HG03196 (cell line): ENCODE results near the gene MAP1LC3B2.

Experiments used
- ATAC-seq: cut with Tn5 transposase; IDR thresholded peaks from one replicate; pipeline ENCODE4 v1.9.1; 2021; ENCODE audit not compliant: unreplicated experiment

MAP1LC3B2 gene

GRCh38 chr12:116537101-116537904, 21.9 kb upstream of the MAP1LC3B2 start:
- ATAC-seq = peak; percentile 30

GRCh38 chr12:116538076-116538591, 21.0 kb upstream of the MAP1LC3B2 start:
- peak; percentile 53 for ATAC-seq

DNA sequence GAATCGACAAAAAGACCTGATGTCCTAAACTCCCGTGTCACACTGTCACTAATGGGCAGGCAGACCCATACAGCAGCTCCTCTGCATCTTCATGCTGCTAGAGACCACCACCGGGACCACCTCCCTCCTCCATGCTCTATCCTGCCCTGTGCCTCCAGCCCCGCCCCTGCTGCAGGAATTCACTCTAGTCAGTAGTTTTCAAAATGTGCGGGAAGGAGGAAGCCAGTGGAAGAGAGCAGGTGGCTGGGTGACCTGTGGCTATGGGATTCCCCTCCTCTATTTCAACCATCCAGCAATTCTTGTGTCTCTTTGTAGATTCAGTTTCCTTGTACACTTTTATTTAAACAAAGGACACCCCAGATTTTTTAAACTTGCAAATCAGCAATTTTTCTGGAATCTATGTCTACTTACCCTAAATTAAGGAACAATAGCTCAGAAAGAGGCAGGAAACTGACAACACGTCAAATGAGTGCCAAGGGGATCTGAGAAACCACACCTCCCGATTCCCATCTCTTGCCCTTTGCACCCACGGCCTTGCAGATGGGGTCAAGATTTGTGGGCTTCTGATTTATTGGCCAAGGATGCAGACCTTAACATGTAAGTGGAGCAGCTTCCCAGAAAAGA, 20.4 kb upstream of the MAP1LC3B2 start:
- ATAC-seq = no peak

DNA sequence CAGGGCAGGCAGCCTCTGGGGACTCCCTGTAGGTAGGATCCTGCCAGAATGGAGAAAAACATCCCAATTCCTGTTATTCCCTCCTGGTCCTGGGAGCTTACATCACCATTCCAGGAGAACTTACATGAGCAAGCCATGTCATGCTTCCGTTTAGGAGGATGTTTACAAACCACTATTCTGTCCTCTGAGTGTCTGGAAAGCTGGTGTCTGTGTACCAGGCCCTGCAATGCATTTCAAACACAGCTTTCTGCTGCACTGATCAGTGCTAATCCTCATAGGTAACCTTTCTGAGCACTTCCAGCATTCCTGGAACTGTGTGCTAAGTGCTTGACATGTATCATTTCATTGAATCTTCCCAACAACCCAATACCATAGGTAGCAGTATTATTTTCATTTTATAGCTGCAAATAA, 19.8 kb upstream of the MAP1LC3B2 start:
- ATAC-seq = no peak

DNA sequence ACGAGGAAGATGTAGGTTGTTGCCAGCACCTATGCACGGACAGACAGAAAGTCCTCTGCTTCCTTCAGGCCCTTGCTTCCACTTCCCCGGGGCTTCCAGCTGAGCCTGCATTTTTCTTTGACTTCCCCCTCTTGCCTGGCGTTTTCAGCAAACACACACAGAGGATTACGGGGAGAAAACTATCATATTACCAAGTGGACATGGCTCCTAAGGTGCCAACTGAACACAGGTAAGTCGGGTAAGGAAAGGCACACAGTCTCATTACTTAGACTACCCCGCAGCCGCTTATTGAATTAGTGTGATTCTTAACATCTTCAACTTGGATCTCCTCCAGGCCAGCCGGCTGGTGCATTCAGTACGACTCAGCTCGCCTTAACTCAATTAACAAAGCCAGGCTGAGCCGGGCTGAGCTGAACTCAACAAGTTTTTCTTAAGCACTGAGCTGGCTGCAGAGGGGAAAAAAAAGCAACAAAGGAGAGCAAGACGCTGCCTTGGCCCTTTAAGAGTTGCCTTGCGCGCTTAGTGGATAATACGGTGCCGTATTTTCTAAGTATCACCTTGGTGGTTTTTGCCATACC, 19.2 kb upstream of the MAP1LC3B2 start:
- ATAC-seq = no peak

- ATAC-seq = no peak
Observed at GRCh38 chr12:116540622-116541152, 18.5 kb upstream of the MAP1LC3B2 start.

DNA sequence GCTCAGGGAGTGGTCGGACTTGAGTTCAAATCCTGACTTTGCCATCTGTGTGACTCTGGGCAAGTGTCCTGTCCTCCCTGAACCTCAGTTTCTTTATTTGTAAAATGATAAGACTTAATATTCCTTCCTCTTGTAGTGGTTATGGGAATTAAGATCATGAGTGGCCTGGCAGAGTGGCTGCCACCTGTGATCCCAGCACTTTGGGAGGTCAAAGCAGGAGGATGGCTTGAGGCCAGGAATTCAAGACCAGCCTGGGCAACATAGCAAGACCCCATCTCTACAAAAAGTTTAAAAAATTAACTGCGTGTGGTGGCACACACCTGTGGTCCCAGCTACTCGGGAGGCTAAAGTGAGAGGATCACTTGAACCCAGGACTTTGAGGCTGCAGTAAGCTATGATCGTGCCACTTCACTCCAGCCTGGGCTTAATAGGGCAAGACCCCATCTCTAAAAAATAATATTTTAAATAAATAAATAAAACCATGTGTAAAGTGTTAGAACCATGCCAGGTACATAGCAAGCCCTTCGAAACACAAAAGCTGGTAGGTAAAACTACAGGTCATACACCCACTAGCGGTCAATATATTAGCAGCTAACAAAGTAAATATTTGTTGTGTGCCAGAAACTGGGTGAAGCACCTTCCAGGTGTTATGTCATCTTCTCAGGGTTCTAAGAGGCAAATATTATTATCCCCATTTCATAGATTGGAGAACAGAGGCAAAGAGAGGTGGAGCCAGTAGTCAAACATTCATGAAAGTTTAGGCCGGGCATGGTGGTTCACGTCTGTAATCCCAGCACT, 17.4 kb upstream of the MAP1LC3B2 start:
- ATAC-seq = no peak

GRCh38 chr12:116542345-116542956, 16.7 kb upstream of the MAP1LC3B2 start:
- ATAC-seq = no peak

- no peak for ATAC-seq
Observed at GRCh38 chr12:116544656-116545055, 14.5 kb upstream of the MAP1LC3B2 start.

DNA sequence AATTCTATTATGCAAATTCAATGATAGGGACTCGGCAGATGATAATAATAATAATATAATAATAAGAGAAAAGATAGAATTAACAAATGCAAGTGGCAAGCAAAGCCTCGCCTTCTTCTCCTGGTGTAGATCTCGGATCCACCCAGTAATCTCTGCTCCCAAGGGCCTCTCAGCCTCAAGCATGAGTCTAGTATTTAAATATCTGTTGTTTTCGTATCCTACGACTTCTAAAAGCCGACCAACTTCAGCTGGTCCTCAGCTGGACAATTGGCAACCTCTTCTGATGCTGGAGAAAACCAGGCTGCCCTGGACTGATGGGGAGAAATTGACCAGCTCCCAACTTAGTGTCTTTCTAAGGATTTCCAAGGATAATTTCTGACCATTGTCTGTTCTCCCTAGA, 14.0 kb upstream of the MAP1LC3B2 start:
- ATAC-seq = no peak

GRCh38 chr12:116545936-116546335, 13.2 kb upstream of the MAP1LC3B2 start:
- no peak for ATAC-seq

DNA sequence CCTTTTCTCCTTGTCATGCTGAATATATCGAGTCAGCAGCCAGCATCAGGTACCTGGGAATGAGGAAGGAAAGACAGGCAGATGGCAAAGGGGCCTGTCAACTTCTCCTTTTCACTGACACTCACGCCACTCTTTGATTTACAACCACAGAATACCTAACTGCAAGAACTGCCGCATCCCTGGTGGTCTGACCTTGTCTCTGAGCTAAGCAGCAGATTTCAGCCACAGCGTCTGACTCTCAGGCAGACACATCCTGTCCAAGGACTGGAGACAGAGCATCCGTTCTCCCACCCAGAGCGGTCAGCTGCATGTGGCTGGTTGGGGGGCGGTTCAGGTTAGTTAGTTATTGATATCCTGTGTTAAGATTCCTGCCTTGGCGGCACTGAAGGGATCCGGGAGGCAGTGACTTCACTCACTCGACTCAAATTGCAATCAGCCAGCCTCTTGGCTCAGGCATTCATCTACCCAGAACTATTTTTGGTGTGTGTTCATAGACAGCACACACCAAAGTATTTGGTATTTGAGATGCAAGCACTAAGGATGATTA, 11.2 kb upstream of the MAP1LC3B2 start:
- peak; percentile 90 for ATAC-seq

GRCh38 chr12:116549993-116550392, 9.2 kb upstream of the MAP1LC3B2 start:
- ATAC-seq = no peak

DNA sequence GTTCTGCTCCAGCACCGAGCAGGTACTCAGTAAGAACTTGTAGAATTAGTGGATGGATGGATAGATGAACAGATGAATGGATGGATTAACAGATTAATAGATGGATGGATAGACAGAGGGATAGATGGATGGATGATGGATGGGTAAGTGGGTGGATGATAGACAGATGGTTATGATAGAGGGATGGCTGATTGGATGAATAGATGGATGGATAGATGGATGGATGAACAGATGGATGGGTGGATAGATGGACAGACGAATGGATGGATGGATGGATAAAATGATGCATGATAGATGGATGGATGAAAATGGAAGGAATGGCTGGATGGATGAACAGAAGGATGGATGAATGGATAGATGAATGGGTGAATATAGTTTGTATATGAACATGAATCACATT, 8.0 kb upstream of the MAP1LC3B2 start:
- ATAC-seq = no peak

DNA sequence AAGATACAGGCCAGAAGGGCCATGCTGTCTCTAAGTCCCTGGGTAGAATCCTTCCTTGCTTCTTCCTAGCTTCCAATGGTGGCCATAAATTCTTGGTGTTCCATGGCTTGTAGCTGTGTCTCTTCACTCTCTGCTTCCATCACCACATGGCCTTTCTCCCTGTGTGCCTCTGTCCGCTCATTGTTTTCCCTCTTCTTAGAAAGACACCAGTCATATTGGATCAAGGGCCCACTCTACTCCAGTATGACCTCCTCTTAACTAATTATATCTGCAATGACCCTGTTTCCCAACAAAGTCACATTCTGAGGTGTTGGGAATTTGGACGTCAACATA, 7.6 kb upstream of the MAP1LC3B2 start:
- no peak for ATAC-seq

- ATAC-seq = no peak
Observed at GRCh38 chr12:116551952-116552772, 7.0 kb upstream of the MAP1LC3B2 start.

DNA sequence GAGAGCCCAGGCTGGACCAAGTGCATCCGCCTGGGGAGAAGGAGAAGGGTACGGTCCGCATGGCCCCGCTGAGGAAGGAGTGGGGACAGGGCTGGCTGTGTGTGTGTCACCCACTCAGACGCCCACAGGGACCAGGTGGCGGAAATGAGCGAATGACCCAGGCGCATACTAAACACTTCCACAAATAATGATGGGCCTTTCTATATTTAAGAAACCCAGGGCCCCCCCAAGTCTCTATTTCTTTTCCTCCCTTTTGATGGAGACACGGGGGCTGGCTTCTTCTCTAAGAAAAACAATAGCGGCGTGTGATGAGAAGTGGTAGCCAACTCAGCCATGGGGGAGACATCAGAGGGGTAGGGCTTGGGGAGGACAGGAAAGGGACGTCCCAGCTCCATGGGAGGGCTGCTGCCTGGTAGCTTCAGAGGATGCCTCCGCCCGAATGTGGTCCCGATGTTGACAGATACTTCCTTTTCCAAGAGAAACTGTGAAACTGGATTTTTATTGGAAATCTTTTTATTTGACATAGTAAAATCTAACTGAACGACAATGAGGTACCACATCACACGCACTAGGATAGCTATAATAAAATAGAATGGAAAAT, 6.3 kb upstream of the MAP1LC3B2 start:
- ATAC-seq = no peak

DNA sequence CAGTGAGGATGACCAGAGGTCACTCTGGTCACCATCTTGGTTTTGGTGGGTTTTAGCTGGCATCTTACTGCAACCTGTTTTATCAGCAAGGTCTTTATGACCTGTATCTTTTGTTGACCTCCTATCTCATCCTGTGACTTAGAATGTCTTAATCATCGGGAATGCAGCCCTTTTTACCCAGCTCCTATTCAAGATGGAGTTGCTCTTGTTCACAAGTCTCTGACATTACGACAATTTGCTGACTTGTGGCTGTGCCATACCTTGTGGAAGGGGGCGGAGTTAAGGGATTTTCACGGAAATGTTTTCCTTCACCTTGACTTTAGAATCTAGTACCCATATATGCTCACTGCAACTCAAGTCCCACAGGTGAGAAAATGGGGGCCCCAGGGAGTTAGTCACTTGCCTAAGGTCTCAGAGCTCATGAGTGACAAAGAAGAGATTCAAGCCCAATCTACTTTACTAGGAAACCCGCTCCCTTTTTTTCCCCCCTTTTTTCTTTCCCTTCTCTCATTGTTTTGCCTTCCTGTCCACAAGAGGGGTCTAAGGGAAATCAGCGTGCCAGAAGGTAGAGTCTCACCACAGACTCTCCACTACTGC, 2.7 kb upstream of the MAP1LC3B2 start:
- no peak for ATAC-seq
